HG03060 (cell line): Measurements from ENCODE around the gene L3MBTL1.
A peak's percentile ranks its signal among the peaks of the same experiment; 100 is the strongest.
"Not testable (repeated sequence)": the region's sequence is repeated elsewhere in the genome, so short reads cannot be mapped to it uniquely, and the experiment has no call there.

ENCODE experiments used
- ATAC-seq: cut with Tn5 transposase; IDR thresholded peaks from one replicate; pipeline ENCODE4 v1.9.1; 2021; ENCODE audit warnings: low read depth, moderate number of reproducible peaks; ENCODE audit not compliant: unreplicated experiment

Gene L3MBTL1

GRCh38 chr20:43502021-43502420, 5.5 kb upstream of the L3MBTL1 start:
- ATAC-seq: not testable (repeated sequence)

- ATAC-seq: no peak
These were observed 1.3 kb upstream of the L3MBTL1 start for GRCh38 chr20:43506238-43506637.

GRCh38 chr20:43508106-43508505, 609 bp downstream of the L3MBTL1 start:
- no peak for ATAC-seq

GRCh38 chr20:43508604-43509040, 1.1 kb downstream of the L3MBTL1 start:
- ATAC-seq: no peak

- no peak for ATAC-seq
These were observed 4.4 kb downstream of the L3MBTL1 start for GRCh38 chr20:43511879-43512278.

GRCh38 chr20:43513372-43513930, 6.0 kb downstream of the L3MBTL1 start:
- ATAC-seq: no peak

- ATAC-seq: peak; percentile 80
These were observed 6.6 kb downstream of the L3MBTL1 start for GRCh38 chr20:43513931-43514647.

GRCh38 chr20:43514648-43514999, 7.1 kb downstream of the L3MBTL1 start:
- ATAC-seq: no peak

GRCh38 chr20:43515628-43516027, 8.1 kb downstream of the L3MBTL1 start:
- no peak for ATAC-seq

- ATAC-seq: no peak
These were observed 8.8 kb downstream of the L3MBTL1 start for GRCh38 chr20:43516251-43516824.

GRCh38 chr20:43520074-43520630, 12.7 kb downstream of the L3MBTL1 start:
- no peak for ATAC-seq

- no peak for ATAC-seq
These were observed 17.5 kb downstream of the L3MBTL1 start for GRCh38 chr20:43525021-43525420.

GRCh38 chr20:43528258-43528875, 20.9 kb downstream of the L3MBTL1 start:
- ATAC-seq: no peak

GRCh38 chr20:43529051-43529450, 21.6 kb downstream of the L3MBTL1 start:
- ATAC-seq: no peak

- ATAC-seq: no peak
These were observed 22.1 kb downstream of the L3MBTL1 start for GRCh38 chr20:43529457-43530153.

GRCh38 chr20:43530321-43531090, 23.0 kb downstream of the L3MBTL1 start:
- ATAC-seq: no peak

GRCh38 chr20:43531091-43531443, 23.6 kb downstream of the L3MBTL1 start:
- ATAC-seq: no peak

GRCh38 chr20:43532416-43533055, 25.0 kb downstream of the L3MBTL1 start:
- no peak for ATAC-seq

GRCh38 chr20:43533060-43533459, 25.6 kb downstream of the L3MBTL1 start:
- no peak for ATAC-seq

- ATAC-seq: no peak
These were observed 26.5 kb downstream of the L3MBTL1 start for GRCh38 chr20:43534016-43534415.
